GM12878 (cell line): ENCODE results near the gene BMAL1. TPM values are rescaled to one million over a fixed set of nuclear protein-coding genes. Genes with fewer than 3 reads are reported as not detected.

Experiments used
- ATAC-seq: fragments of 200-7000 bp; cut with Tn5 transposase; 3 replicates; pipeline ENCODE4 v1.9.1; 2020; ENCODE audit warnings: mild to moderate bottlenecking, moderate library complexity
- BruUV-seq: library from RNA; stranded (reverse); fragments of 400-500 nt; replicated peaks from 2 replicates; lab custom pipeline; 2021; lab: Mats Ljungman, UMichigan
- CTCF ChIA-PET: fragments of 300-600 bp; sonication (Branson Sonifier 250); formaldehyde crosslinking; extraction: SDS; loops from one replicate; lab custom pipeline; 2021; ENCODE audit warnings: inconsistent platforms; lab: Yijun Ruan, JAX
- POLR2A ChIA-PET: fragments of 350-600 bp; formaldehyde crosslinking; extraction: SDS; loops from one replicate; lab custom pipeline; 2021; ENCODE audit warnings: inconsistent platforms; lab: Charles Lee
- RAD21 ChIA-PET: fragments of 300-600 bp; sonication (Branson Sonifier 250); formaldehyde crosslinking; loops from one replicate; lab custom pipeline; 2023; ENCODE audit warnings: antibody characterized with exemption; ENCODE audit not compliant: unreplicated experiment; lab: Charles Lee
- SMC1A ChIA-PET: fragments of 300-600 bp; sonication (Branson Sonifier 250); formaldehyde crosslinking; loops from one replicate; lab custom pipeline; 2023; ENCODE audit not compliant: unreplicated experiment, uncharacterized antibody; lab: Charles Lee
- DNase-seq: peaks from one replicate; pipeline ENCODE4 v3.0.0-alpha.2; 2011; ENCODE audit warnings: low read depth, low spot score
- FAIRE-seq: peaks from 3 replicates; lab custom pipeline; 2011; peaks lifted over from hg19 to GRCh38; lab: Jason Lieb, UNC
- H2AFZ ChIP-seq: 2 replicates; pipeline ENCODE4 v1.6.0; 2011; ENCODE audit warnings: low read depth, low read length, control low read depth; ENCODE audit not compliant: control insufficient read depth
- H3K27ac ChIP-seq: 2 replicates; pipeline ENCODE4 v1.5.1; 2011; ENCODE audit warnings: control low read depth; ENCODE audit not compliant: control insufficient read depth, insufficient read depth
- H3K27me3 ChIP-seq, 2 experiments: replicated peaks in 1 of 2; 2 replicates each; pipeline versions ENCODE4 v1.6.0 to v1.6.1; 2011; ENCODE audit warnings: low read length in 1 of 2; ENCODE audit not compliant: control insufficient read depth in 2 of 2, insufficient read depth in 2 of 2
- H3K36me3 ChIP-seq, 2 experiments: 2 replicates each; pipeline ENCODE4 v1.5.1; 2011; ENCODE audit warnings: low read length in 1 of 2; ENCODE audit not compliant: control insufficient read depth in 2 of 2, insufficient read depth in 2 of 2
- H3K4me1 ChIP-seq: 2 replicates; pipeline ENCODE4 v1.6.1; 2011; ENCODE audit warnings: mild to moderate bottlenecking, low read length, moderate library complexity, mixed read lengths; ENCODE audit not compliant: control insufficient read depth, insufficient read depth
- H3K4me2 ChIP-seq: 2 replicates; pipeline ENCODE4 v1.6.0; 2011; ENCODE audit warnings: control low read depth; ENCODE audit not compliant: control insufficient read depth, insufficient read depth
- H3K4me3 ChIP-seq: fragments of 200-600 bp; sonication (generic); 2 replicates; pipeline ENCODE4 v1.5.1; 2016
- H3K79me2 ChIP-seq: 2 replicates; pipeline ENCODE4 v1.6.0; 2011; ENCODE audit warnings: low read length; ENCODE audit not compliant: control insufficient read depth, insufficient read depth
- H3K9ac ChIP-seq: 2 replicates; pipeline ENCODE4 v1.8.0; 2011; ENCODE audit warnings: low read length, control low read depth, mixed read lengths; ENCODE audit not compliant: control insufficient read depth, insufficient read depth
- H3K9me3 ChIP-seq: replicated peaks from 3 replicates; pipeline ENCODE4 v1.5.1; 2011; ENCODE audit warnings: mild to moderate bottlenecking, low read length; ENCODE audit not compliant: control insufficient read depth, insufficient read depth
- H4K20me1 ChIP-seq: 2 replicates; pipeline ENCODE4 v1.6.0; 2011; ENCODE audit not compliant: control insufficient read depth, insufficient read depth
- BACH1 ChIP-seq: fragments of 450-650 bp; IDR thresholded peaks from 2 replicates; pipeline ENCODE4 v1.6.1; 2017; ENCODE audit warnings: mild to moderate bottlenecking, borderline replicate concordance
- GABPA ChIP-seq: IDR thresholded peaks from 2 replicates; pipeline ENCODE4 v1.6.1; 2014; ENCODE audit warnings: antibody characterized with exemption, low read depth, mild to moderate bottlenecking, inconsistent platforms
- KDM1A ChIP-seq: fragments of 200-600 bp; sonication (generic); IDR thresholded peaks from 2 replicates; pipeline ENCODE4 v1.6.1; 2016; ENCODE audit warnings: borderline replicate concordance
- MYB ChIP-seq: fragments of 150-350 bp; IDR thresholded peaks from 2 replicates; pipeline ENCODE4 v1.6.1; 2014; ENCODE audit warnings: mild to moderate bottlenecking, low read depth, low read length, borderline replicate concordance
- POLR2A ChIP-seq: IDR thresholded peaks from 2 replicates; pipeline ENCODE4 v1.6.1; 2011; ENCODE audit warnings: low read depth, mild to moderate bottlenecking, low read length
- POU2F2 ChIP-seq: IDR thresholded peaks from 3 replicates; pipeline ENCODE4 v1.6.1; 2011; ENCODE audit warnings: low read depth, mild to moderate bottlenecking, low read length, borderline replicate concordance
- USF2 ChIP-seq: IDR thresholded peaks from 2 replicates; pipeline ENCODE4 v1.6.1; 2011; ENCODE audit warnings: low read depth, low read length, improper control_type of control experiment, borderline replicate concordance
- ZNF592 ChIP-seq: fragments of 450-650 bp; IDR thresholded peaks from 2 replicates; pipeline ENCODE4 v1.6.1; 2017; ENCODE audit warnings: mild to moderate bottlenecking, moderate library complexity
- ZNF622 ChIP-seq: fragments of 450-650 bp; IDR thresholded peaks from 2 replicates; pipeline ENCODE4 v1.6.1; 2017; ENCODE audit warnings: mild to moderate bottlenecking, inconsistent platforms
- WGBS: methylation state at CpG from one replicate; pipeline ENCODE4 v1.1.6; 2016; ENCODE audit warnings: low lambda C conversion rate; ENCODE audit not compliant: insufficient replicate concordance, insufficient coverage; ENCODE audit errors: missing lambda C conversion rate; 5-methylcytosine and 5-hydroxymethylcytosine counted together
- in situ Hi-C: fragments of 300-500 bp; cut with MboI; formaldehyde crosslinking; loops from 9 replicates; pipeline ENCODE4 v1.14.3; 2018; ENCODE audit warnings: mixed read lengths
- intact Hi-C: fragments of 100-400 bp; cut with micrococcal nuclease; formaldehyde crosslinking; loops from one replicate; pipeline ENCODE4 v1.14.2; 2022; ENCODE audit not compliant: unreplicated experiment
- polyA plus RNA-seq, 11 experiments: library from polyadenylated mRNA; depleted of rRNA in 4 of 11; unstranded in 6 of 11; stranded (reverse) in 5 of 11; fragments of >200 nt; fragmentation: Nextera tagmentation in 4 of 11; fragmentation: Illumina TruSeq in 1 of 11; extraction: Ambion mirVana in 4 of 11; extraction: Trizol in 1 of 11; gene quantifications; 1 replicate in 1 of 11; 2 replicates in 10 of 11; pipeline versions ENCODE4 v1.2.1 to v1.2.3, GENCODE V29; 2011 to 2016; ENCODE audit warnings: inconsistent platforms in 2 of 11, missing spikeins in 2 of 11, low read depth in 1 of 11
- total RNA-seq, 4 experiments: library from RNA; depleted of rRNA in 3 of 4; stranded (reverse); fragments of >200 nt in 3 of 4; fragmentation: Illumina TruSeq in 1 of 4; extraction: Trizol in 1 of 4; gene quantifications; 2 replicates each; pipeline versions ENCODE4 v1.2.1 to v1.2.3, GENCODE V29; 2013 to 2021

The BMAL1 gene
- total and polyA plus RNA-seq, 10 of the 15 experiments (the other 5 are each of a cell fraction or from before 2014, with no cell fraction given): 3.5 to 40.6 (median 13.6) TPM

DNA sequence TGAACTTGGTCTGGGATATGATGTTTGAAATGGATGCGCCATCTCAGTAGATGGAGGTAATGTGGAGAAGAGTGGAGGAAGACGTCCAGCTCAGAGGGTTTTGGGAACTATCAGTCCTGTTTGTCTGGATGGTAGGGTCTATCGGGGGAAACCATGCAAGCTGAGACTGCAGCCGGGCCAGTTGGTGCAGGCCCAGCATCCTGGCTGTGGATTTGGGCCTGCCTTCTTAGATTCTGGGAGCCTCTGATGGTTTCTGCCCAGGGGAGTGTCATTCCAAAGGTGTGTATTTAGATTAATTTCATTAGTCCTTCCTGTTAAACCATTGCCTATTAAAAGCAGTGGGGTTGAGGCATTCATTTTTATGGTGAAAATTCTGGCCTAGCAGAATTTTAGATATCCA lies 31.6 kb downstream of the BMAL1 start:
- Histone ChIP-seq H2AFZ (no peak overlapping the region), H3K4me2 (no peak overlapping the region), H3K79me2 (peaks cover 29% of the 10 kb centered on the region), H3K9me3 (no peaks in the 10 kb centered on the region), H3K4me1 (peaks cover 8% of the 10 kb centered on the region; the same call in 1 of the 2 replicates), H4K20me1 (no peaks in the 10 kb centered on the region; the same call in 1 of the 2 replicates), H3K27me3 (no peaks in the 10 kb centered on the region), H3K36me3 (peaks cover 0 to 1% of the 10 kb centered on the region in 2 experiments; a peak in 3 of 4 replicates), H3K4me3 (no peak overlapping the region), H3K9ac (no peak overlapping the region), H3K27ac (no peak overlapping the region)
- SMC1A ChIA-PET: interaction anchor here (1.7 kb wide), 1 partner anchor 26 kb away, joined by 8 read pairs; no protein-coding TSS in a partner anchor
- intact Hi-C loops: no loop called here
- RAD21 ChIA-PET: interaction anchor here (1.9 kb wide), 1 partner anchor 27 kb away, joined by 5 read pairs; no protein-coding TSS in a partner anchor
- BruUV-seq: no TSS peak
- CTCF ChIA-PET: interaction anchor here (3.3 kb wide), 1 partner anchor 26 kb away, joined by 10 read pairs; no protein-coding TSS in a partner anchor
- DNase-seq: no peak
- no peak for ATAC-seq
- WGBS: 94% methylated on average over 4 of the region's 4 CpGs
- FAIRE-seq: no peak
- in situ Hi-C loops: no loop called here
- TF ChIP-seq POU2F2: no peak
- TF ChIP-seq ZNF622: no peak
- TF ChIP-seq MYB: no peak
- no peak for TF ChIP-seq USF2
- TF ChIP-seq BACH1: no peak
- no peak for TF ChIP-seq POLR2A
- no peak for TF ChIP-seq ZNF592
- TF ChIP-seq GABPA: no peak
- no peak for TF ChIP-seq KDM1A
- POLR2A ChIA-PET: no interaction called here
